ENCODE data around the gene MET. TPM values are rescaled to one million over a fixed set of nuclear protein-coding genes. Genes with fewer than 3 reads are reported as not detected.

MET gene
- 10 to 100 TPM; 15.9 to 36.8 (median 28.7) TPM for total RNA-seq

DNA sequence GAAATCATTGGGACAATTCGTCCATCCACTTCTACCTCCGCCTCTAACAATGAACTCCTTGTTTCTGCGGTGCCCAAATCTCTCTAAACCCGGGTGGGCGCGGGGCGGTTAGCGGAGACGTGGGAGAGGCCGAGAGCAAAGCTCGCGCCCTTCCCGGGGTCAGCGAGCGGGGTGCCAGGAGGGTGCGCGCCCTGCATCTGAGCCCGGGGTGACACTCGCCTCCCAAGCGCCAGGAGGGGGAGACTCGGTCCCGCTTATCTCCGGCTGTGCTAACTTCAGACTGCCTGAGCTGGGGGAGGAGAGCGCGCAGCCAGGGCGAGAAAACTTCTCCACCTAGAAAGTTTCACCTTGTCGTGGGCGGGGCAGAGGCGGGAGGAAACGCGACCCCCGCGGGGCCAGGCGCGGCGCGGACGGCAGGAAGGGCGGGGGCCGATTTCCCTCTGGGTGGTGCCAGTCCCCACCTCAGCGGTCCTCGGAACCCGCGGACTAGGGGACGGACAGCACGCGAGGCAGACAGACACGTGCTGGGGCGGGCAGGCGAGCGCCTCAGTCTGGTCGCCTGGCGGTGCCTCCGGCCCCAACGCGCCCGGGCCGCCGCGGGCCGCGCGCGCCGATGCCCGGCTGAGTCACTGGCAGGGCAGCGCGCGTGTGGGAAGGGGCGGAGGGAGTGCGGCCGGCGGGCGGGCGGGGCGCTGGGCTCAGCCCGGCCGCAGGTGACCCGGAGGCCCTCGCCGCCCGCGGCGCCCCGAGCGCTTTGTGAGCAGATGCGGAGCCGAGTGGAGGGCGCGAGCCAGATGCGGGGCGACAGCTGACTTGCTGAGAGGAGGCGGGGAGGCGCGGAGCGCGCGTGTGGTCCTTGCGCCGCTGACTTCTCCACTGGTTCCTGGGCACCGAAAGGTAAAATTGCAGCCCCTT, at the start of gene MET:
MET (plus strand) TSS at position 516 of the 915 bp plus-strand sequence. CDS start 26,889 bp downstream, outside the sequence.
- in situ Hi-C loops (cut with MboI; ENCODE audit: low sequenced_read_pairs in 4 of 4) (loop anchor here in 1 of 4 donors (5.0 kb wide), 1 partner anchor 135 kb away; no protein-coding TSS in a partner anchor), intact Hi-C loops (cut with DNase I; ENCODE audit: low total_unique reads) (loop anchor here (1.0 to 10.0 kb wide), 9 partner anchors 35 to 283 kb away; partner anchors contain the start of genes CAPZA2 and ST7)
- peak within 1 kb of the TSS; percentile 95 to 96 (median 96) for H3K27ac ChIP-seq
- peak; percentile 76 to 82 for ATAC-seq
- H3K4me1 ChIP-seq: peaks cover 46 to 51% of the 10 kb centered on the region in 2 donors
- H3K9me3 ChIP-seq: no peaks in the 10 kb centered on the region
- peak within 1 kb of the TSS; percentile 77 to 83 (median 78) for H3K4me3 ChIP-seq
- DNase-seq: peak; percentile 81 to 89
- no peaks in the 10 kb centered on the region for H3K27me3 ChIP-seq
- peak; percentile 88 to 92 for TF ChIP-seq POLR2A (IDR thresholded peaks at IDR 0.05)
- TF ChIP-seq, protein P1, sequence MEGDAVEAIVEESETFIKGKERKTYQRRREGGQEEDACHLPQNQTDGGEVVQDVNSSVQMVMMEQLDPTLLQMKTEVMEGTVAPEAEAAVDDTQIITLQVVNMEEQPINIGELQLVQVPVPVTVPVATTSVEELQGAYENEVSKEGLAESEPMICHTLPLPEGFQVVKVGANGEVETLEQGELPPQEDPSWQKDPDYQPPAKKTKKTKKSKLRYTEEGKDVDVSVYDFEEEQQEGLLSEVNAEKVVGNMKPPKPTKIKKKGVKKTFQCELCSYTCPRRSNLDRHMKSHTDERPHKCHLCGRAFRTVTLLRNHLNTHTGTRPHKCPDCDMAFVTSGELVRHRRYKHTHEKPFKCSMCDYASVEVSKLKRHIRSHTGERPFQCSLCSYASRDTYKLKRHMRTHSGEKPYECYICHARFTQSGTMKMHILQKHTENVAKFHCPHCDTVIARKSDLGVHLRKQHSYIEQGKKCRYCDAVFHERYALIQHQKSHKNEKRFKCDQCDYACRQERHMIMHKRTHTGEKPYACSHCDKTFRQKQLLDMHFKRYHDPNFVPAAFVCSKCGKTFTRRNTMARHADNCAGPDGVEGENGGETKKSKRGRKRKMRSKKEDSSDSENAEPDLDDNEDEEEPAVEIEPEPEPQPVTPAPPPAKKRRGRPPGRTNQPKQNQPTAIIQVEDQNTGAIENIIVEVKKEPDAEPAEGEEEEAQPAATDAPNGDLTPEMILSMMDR (IDR thresholded peaks at IDR 0.05 in 4 of 5, conservative IDR thresholded peaks at IDR 0.05 in 1 of 5): peak; percentile 70 to 82 (median 75)
- H3K36me3 ChIP-seq: no peaks in the 10 kb centered on the region

DNA sequence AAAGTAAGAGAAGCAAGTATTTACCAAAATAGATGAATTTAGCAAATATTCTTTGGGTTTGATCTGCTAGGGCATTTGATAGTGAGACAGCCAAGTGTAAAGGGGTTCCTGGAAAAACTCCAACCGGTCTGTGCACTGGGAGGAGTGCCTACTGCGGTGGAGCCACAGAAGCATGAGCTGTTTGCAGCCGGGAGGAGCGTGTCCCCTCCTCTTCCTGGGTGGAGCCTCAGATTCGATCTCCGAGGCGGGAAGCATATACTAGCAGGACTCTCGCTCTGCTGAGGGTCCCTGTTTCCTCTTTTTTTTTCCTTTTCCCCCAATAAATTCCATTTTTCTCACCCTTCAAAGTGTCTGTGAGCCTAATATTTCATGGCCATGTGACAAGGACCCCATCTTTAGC, 45.1 kb upstream of the MET start:
- Histone ChIP-seq H3K4me1 (peaks cover 37 to 39% of the 10 kb centered on the region in 2 donors), H3K36me3 (no peaks in the 10 kb centered on the region), H3K4me3 (no peak overlapping the region), H3K9me3 (no peaks in the 10 kb centered on the region), H3K27me3 (no peaks in the 10 kb centered on the region), H3K27ac (no peak overlapping the region)
- ATAC-seq: no peak
- intact Hi-C loops (cut with DNase I; ENCODE audit: low total_unique reads): no loop called here
- no peak for DNase-seq
- in situ Hi-C loops (cut with MboI; ENCODE audit: low sequenced_read_pairs in 4 of 4): loop anchor here in 1 of 4 donors (25.0 kb wide), 1 partner anchor 485 kb away; no protein-coding TSS in a partner anchor
- TF ChIP-seq POLR2A (IDR thresholded peaks at IDR 0.05): no peak
- TF ChIP-seq, protein P1 (IDR thresholded peaks at IDR 0.05 in 4 of 5, conservative IDR thresholded peaks at IDR 0.05 in 1 of 5): no peak

DNA sequence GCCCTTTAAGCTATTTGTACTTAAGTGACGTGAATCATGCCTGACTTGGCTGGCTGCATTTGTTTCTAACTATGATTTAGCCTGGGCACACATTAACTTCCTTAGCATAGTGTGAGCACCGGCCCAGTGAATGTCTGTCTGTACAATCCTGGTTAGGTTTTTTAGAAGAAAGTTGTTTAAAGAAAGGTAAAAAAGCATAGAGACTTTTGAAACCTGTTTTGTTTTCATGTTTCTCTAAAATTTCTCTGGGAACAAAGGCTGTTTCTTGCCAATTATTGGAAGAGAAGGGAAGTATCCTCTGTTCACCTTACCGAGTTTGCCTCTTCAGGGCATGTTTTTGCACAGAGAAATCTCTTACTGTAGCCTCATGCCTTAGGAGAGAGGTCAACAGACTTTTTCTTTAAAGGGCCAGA, 42.9 kb upstream of the MET start:
- Histone ChIP-seq H3K36me3 (no peaks in the 10 kb centered on the region), H3K27ac (peak overlapping the region; percentile 81 to 92 (median 90)), H3K9me3 (no peaks in the 10 kb centered on the region), H3K4me3 (peak overlapping the region in 1 of 4 donors; percentile 20), H3K27me3 (no peaks in the 10 kb centered on the region), H3K4me1 (peaks cover 55 to 57% of the 10 kb centered on the region in 2 donors)
- in situ Hi-C loops (cut with MboI; ENCODE audit: low sequenced_read_pairs in 4 of 4): loop anchor here in 1 of 4 donors (25.0 kb wide), 1 partner anchor 483 kb away; no protein-coding TSS in a partner anchor
- intact Hi-C loops (cut with DNase I; ENCODE audit: low total_unique reads): loop anchor here (1.0 to 2.0 kb wide), 3 partner anchors 36 to 234 kb away; partner anchors contain the start of genes CAPZA2 and MET
- DNase-seq: peak; percentile 41 to 55
- peak; percentile 69 to 82 for TF ChIP-seq POLR2A (IDR thresholded peaks at IDR 0.05)
- TF ChIP-seq, protein P1 (IDR thresholded peaks at IDR 0.05 in 4 of 5, conservative IDR thresholded peaks at IDR 0.05 in 1 of 5): no peak
- peak in 1 of 2 donors; percentile 38 for ATAC-seq

DNA sequence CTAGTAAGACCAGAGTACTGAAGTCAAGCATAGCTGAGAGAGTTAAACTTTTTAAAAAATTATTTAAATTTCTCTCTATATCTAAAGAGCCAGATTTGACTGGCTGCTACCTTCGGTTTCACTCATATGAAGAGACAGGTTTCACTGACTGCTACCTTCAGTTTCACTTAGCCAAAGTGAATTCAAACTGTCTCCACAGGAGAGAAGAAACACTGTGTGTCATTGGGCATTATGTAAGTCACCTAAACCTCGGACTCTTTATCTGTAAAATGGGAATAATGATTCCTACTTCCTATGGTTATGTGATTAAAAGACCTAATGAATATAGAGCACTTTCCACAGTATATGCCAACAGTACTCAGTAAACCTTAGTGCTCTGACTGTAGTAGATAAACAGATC, 41.6 kb upstream of the MET start:
- peak overlapping the region; percentile 81 to 92 (median 90) for H3K27ac ChIP-seq
- no peaks in the 10 kb centered on the region for H3K27me3 ChIP-seq
- no peak for TF ChIP-seq POLR2A (IDR thresholded peaks at IDR 0.05)
- TF ChIP-seq, protein P1 (IDR thresholded peaks at IDR 0.05 in 4 of 5, conservative IDR thresholded peaks at IDR 0.05 in 1 of 5): no peak
- intact Hi-C loops (cut with DNase I; ENCODE audit: low total_unique reads): loop anchor here (5.0 kb wide), 2 partner anchors 82 to 322 kb away; partner anchors contain the start of gene ST7
- no peaks in the 10 kb centered on the region for H3K9me3 ChIP-seq
- DNase-seq (no peak), ATAC-seq (peak in 1 of 2 donors; percentile 4)
- no peaks in the 10 kb centered on the region for H3K36me3 ChIP-seq
- H3K4me1 ChIP-seq: peaks cover 58 to 62% of the 10 kb centered on the region in 2 donors
- in situ Hi-C loops (cut with MboI; ENCODE audit: low sequenced_read_pairs in 4 of 4): loop anchor here in 1 of 4 donors (25.0 kb wide), 1 partner anchor 482 kb away; no protein-coding TSS in a partner anchor
- H3K4me3 ChIP-seq: peak overlapping the region in 1 of 4 donors; percentile 10

Measured in gastrocnemius medialis (tissue), 4 donors.